ENCODE measurements around the gene SMPDL3A. TPM values are rescaled to one million over a fixed set of nuclear protein-coding genes. Genes with fewer than 3 reads are reported as not detected.

The SMPDL3A gene
- total and polyA plus RNA-seq, 9 of the 15 experiments (the other 6 are each of a cell fraction or from before 2014, with no cell fraction given): 0.14 to 0.91 (median 0.54) TPM

DNA sequence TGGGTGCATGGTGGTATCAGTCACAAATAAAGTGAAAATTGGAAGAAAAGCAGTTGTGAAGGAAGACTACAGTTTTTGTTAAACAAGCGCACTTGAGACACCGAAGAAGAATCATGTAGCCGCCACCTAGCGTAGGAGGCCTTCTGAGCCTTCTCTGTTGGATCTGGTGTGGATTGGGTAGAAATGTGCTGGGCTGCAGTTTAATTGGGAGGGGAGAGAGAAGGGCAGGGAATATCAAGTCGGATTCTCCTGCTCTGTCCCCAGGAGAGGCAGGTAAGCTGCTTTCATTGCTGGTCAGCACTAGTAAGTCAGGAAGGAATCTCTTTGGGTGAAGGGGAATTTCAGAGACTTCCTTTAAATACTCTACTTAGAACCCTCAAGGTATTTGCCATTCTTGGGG is 10.8 kb upstream of the SMPDL3A start:
- TF ChIP-seq ATF4 (CRISPR knock-in tag; IDR thresholded peaks at IDR 0.05) (no peak), ZNF695 (CRISPR knock-in tag; IDR thresholded peaks at IDR 0.05) (no peak), POLR2G (IDR thresholded peaks at IDR 0.05; ENCODE audit: low read depth, low read length) (no peak), MCM3 (IDR thresholded peaks at IDR 0.05) (no peak), DDX20 (tag; IDR thresholded peaks at IDR 0.05; ENCODE audit: low read depth) (no peak), TEAD2 (tag; IDR thresholded peaks at IDR 0.05) (no peak), ZNF436 (CRISPR knock-in tag; IDR thresholded peaks at IDR 0.05) (no peak), JUNB (CRISPR knock-in tag; conservative IDR thresholded peaks at IDR 0.05) (no peak)
- no peak for FAIRE-seq
- in situ Hi-C loops (cut with MboI): no loop called here

More for the DNA sequence above, 10.8 kb upstream of the SMPDL3A start:
- no peaks in the 10 kb centered on the region for H3K79me2 ChIP-seq (ENCODE audit: control insufficient read depth, insufficient read depth, low read length)
- H3K27me3 ChIP-seq (ENCODE audit: control insufficient read depth in 2 of 2, insufficient read depth in 2 of 2, low read length in 2 of 2): peaks cover 0 to 8% of the 10 kb centered on the region in 2 experiments; a peak in 2 of 5 replicates
- no peak overlapping the region for H3K9ac ChIP-seq (ENCODE audit: insufficient read depth in 1 of 2, low read depth in 2 of 2, low read length in 2 of 2)
- ATAC-seq (no peak), DNase-seq (ENCODE audit: extremely low read depth in 1 of 4, low spot score in 3 of 4) (no peak)
- no peak overlapping the region for H3K4me2 ChIP-seq (ENCODE audit: insufficient read depth, low read length)
- WGBS (ENCODE audit: insufficient coverage, low coverage, missing lambda C conversion rate): 28% methylated on average over 5 of the region's 5 CpGs
- no peak overlapping the region for H2AFZ ChIP-seq (ENCODE audit: low read depth, low read length)
- H3K36me3 ChIP-seq (ENCODE audit: control insufficient read depth, insufficient read depth, low read length): no peaks in the 10 kb centered on the region
- intact Hi-C loops (cut with micrococcal nuclease): no loop called here
- H3K9me3 ChIP-seq (replicated peaks; ENCODE audit: control insufficient read depth, insufficient read depth, low read depth, low read length): no peaks in the 10 kb centered on the region
- no peaks in the 10 kb centered on the region for H4K20me1 ChIP-seq (replicated peaks; ENCODE audit: control insufficient read depth, insufficient read depth, low read length)
- ChIA-PET POLR2A (no interaction called here), CTCF (ENCODE audit: low intra/inter-chr PET ratio) (no interaction called here)
- no peaks in the 10 kb centered on the region for H3K9me1 ChIP-seq (ENCODE audit: control insufficient read depth, insufficient read depth, low read length)
- H3K4me3 ChIP-seq: no peak overlapping the region
- H3K27ac ChIP-seq (ENCODE audit: extremely low read depth, low read depth, low read length): no peak overlapping the region
- BruUV-seq (replicated peaks): no TSS peak
- no peaks in the 10 kb centered on the region for H3K4me1 ChIP-seq (replicated peaks in 1 of 2; ENCODE audit: control insufficient read depth in 2 of 2, insufficient read depth in 2 of 2, low read length in 2 of 2)
